ENCODE measurements around the gene GFI1B. TPM values are rescaled to one million over a fixed set of nuclear protein-coding genes. Genes with fewer than 3 reads are reported as not detected.

The GFI1B gene
- total and polyA plus RNA-seq, 12 donors: 0.03 to 0.78 (median 0.30) TPM; not detected in 8

DNA sequence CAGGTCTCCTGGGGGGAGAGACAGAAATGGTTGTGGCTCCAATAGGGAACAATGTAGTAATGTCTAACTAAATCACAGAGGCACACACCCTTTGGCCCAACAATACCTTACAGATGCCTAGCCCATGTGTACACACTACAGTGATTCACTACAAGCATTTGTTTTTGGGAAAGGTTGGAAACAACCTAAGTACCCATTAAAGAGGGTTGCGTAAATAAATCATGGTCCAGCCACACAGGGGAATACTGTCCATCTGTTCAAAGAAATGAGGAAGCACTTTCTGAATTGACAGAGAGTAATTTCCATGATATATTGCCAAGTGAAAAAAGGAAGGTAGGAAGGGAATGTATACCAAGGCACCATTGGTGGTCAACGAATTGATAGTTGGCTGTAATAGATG, 30.3 kb downstream of the GFI1B start:
- no peaks in the 10 kb centered on the region for H3K36me3 ChIP-seq (replicated peaks in 1 of 2)
- WGBS, 4 donors: 80 to 85% (median 82%) methylated on average over 2 of the region's 2 CpGs
- no peaks in the 10 kb centered on the region for H3K4me1 ChIP-seq (replicated peaks in 1 of 2)
- no peaks in the 10 kb centered on the region for H3K9me3 ChIP-seq (replicated peaks in 1 of 3)
- no peak overlapping the region for H3K4me3 ChIP-seq
- intact Hi-C loops (cut with DNase I): no loop called here
- no peak for TF ChIP-seq CTCF (IDR thresholded peaks at IDR 0.05)
- TF ChIP-seq POLR2A (IDR thresholded peaks at IDR 0.05): no peak
- no peak for DNase-seq
- no peak overlapping the region for H3K27ac ChIP-seq
- H3K27me3 ChIP-seq: peaks cover 6% of the 10 kb centered on the region

- Histone ChIP-seq H3K4me3 (no peak overlapping the region), H3K27me3 (peaks cover 4% of the 10 kb centered on the region), H3K9me3 (replicated peaks in 1 of 3) (no peaks in the 10 kb centered on the region), H3K36me3 (replicated peaks in 1 of 2) (no peaks in the 10 kb centered on the region), H3K27ac (no peak overlapping the region), H3K4me1 (replicated peaks in 1 of 2) (no peaks in the 10 kb centered on the region)
- WGBS, 4 donors: 70 to 86% (median 76%) methylated on average over 5 of the region's 5 CpGs
- TF ChIP-seq POLR2A (IDR thresholded peaks at IDR 0.05): no peak
- no peak for TF ChIP-seq CTCF (IDR thresholded peaks at IDR 0.05)
- DNase-seq: no peak
- intact Hi-C loops (cut with DNase I): no loop called here
Measured at GRCh38 chr9:133009906-133010582, 31.6 kb downstream of the GFI1B start.

- H3K9me3 ChIP-seq (replicated peaks in 1 of 3): no peaks in the 10 kb centered on the region
- TF ChIP-seq CTCF (IDR thresholded peaks at IDR 0.05) (no peak), POLR2A (IDR thresholded peaks at IDR 0.05) (no peak)
- H3K4me3 ChIP-seq: no peak overlapping the region
- no peak overlapping the region for H3K27ac ChIP-seq
- WGBS, 4 donors: 78 to 91% (median 85%) methylated on average over 5 of the region's 5 CpGs
- no peaks in the 10 kb centered on the region for H3K36me3 ChIP-seq (replicated peaks in 1 of 2)
- H3K4me1 ChIP-seq (replicated peaks in 1 of 2): no peaks in the 10 kb centered on the region
- intact Hi-C loops (cut with DNase I): no loop called here
- DNase-seq: no peak
- H3K27me3 ChIP-seq: no peaks in the 10 kb centered on the region
Measured at GRCh38 chr9:133014696-133015095, 36.2 kb downstream of the GFI1B start.

DNA sequence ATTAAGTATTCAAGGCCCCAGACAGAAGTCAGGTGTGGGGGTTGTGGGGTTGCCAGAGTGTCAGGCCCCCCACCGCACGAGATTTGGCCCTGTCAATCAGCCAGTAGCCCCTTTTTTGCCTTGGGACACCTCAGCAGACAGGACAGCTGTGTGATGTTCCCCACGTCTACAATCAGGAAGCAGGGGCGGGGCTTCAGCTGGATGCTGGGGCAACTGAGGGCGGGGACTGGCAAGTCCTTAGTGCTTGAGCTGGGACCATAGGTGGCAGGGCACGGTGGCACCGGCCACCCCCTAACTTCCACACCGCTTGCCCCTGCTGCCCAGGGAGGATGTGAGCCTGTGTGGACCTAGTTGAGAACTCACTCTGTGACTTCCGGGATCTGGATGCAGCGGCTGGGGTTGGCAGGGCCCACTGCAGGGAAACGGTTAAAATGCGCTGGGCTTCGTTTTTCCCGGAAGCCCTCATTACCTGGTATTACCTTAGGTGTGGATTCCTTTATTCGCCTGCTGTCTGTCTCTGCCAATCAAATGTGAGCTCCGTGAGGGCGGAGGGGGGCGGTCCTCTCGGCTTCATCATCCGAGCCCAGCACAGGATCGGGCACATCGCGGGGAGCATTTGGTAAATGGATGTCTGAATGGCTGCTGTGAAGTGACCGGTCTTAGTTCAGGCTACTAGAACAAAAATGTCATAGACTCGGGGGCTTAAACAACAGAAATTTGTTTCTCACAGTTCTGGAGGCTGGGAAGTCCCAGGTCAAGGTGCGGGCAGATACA, 44.8 kb downstream of the GFI1B start:
- intact Hi-C loops (cut with DNase I): loop anchor here in 1 of 2 donors (10.0 kb wide), 1 partner anchor 461 kb away; no protein-coding TSS in a partner anchor

More for the DNA sequence above, 44.8 kb downstream of the GFI1B start:
- DNase-seq: peak in 2 of 7 donors; percentile 17 to 18
- H3K4me1 ChIP-seq (replicated peaks in 1 of 2): no peaks in the 10 kb centered on the region
- no peak overlapping the region for H3K27ac ChIP-seq
- H3K27me3 ChIP-seq: no peaks in the 10 kb centered on the region
- no peaks in the 10 kb centered on the region for H3K9me3 ChIP-seq (replicated peaks in 1 of 3)
- H3K4me3 ChIP-seq: no peak overlapping the region
- 70 to 81% (median 75%) methylated on average over 19 to 26 of the region's 26 CpGs for WGBS, 4 donors
- no peak for TF ChIP-seq CTCF (IDR thresholded peaks at IDR 0.05)
- no peaks in the 10 kb centered on the region for H3K36me3 ChIP-seq (replicated peaks in 1 of 2)

All from adrenal gland (tissue), 12 donors.